Fibroblast of lung (primary cell): ENCODE results near the gene ACO2.

Experiments used
- CTCF ChIP-seq, 2 donors: IDR thresholded peaks in 1 of 2; conservative IDR thresholded peaks in 1 of 2; 1 replicate in 1 of 2; 2 replicates in 1 of 2; pipeline ENCODE4 v1.5.1; 2011 to 2012; ENCODE audit warnings: low read length in 2 of 2, control low read depth in 1 of 2, inconsistent platforms in 1 of 2, low read depth in 1 of 2, mild to moderate bottlenecking in 1 of 2
- EZH2 ChIP-seq: IDR thresholded peaks from 2 replicates; pipeline ENCODE4 v1.5.1; 2012; ENCODE audit warnings: low read length, control low read depth, mild to moderate bottlenecking; ENCODE audit errors: missing control alignments

GRCh38 chr22:41561788-41562187, 92.9 kb downstream of the ACO2 start:
- TF ChIP-seq CTCF (conservative IDR thresholded peaks at IDR 0.05 in 1 of 2, IDR thresholded peaks at IDR 0.05 in 1 of 2; ENCODE audit: low read depth in 1 of 2, low read length in 2 of 2) = no peak
- no peak for TF ChIP-seq EZH2
